H9 (cell line): ENCODE data around the gene BCL7C. TPM values are rescaled to one million over a fixed set of nuclear protein-coding genes. Genes with fewer than 3 reads are reported as not detected.

ENCODE experiments used
- DNase-seq: peaks from one replicate; pipeline ENCODE4 v3.0.0-alpha.2; 2017
- H2AFZ ChIP-seq: one replicate; pipeline ENCODE4 v1.6.1; 2013; ENCODE audit warnings: mild to moderate bottlenecking, low read length, control low read depth, moderate library complexity
- H2AK5ac ChIP-seq: 2 replicates; pipeline ENCODE4 v1.6.1; 2013; ENCODE audit warnings: low read length, control low read depth, mixed read lengths; ENCODE audit not compliant: insufficient read length
- H2BK120ac ChIP-seq: one replicate; pipeline ENCODE4 v1.6.1; 2013; ENCODE audit warnings: low read depth, mild to moderate bottlenecking, low read length, control low read depth, inconsistent platforms; ENCODE audit not compliant: poor library complexity, severe bottlenecking
- H2BK12ac ChIP-seq: 2 replicates; pipeline ENCODE4 v1.6.1; 2013; ENCODE audit warnings: low read length, control low read depth, mixed read lengths, low read depth; ENCODE audit not compliant: insufficient read length
- H2BK15ac ChIP-seq: 2 replicates; pipeline ENCODE4 v1.6.1; 2013; ENCODE audit warnings: low read depth, low read length, control low read depth
- H2BK20ac ChIP-seq: one replicate; pipeline ENCODE4 v1.6.1; 2013; ENCODE audit warnings: low read depth, mild to moderate bottlenecking, low read length, control low read depth, inconsistent platforms; ENCODE audit not compliant: poor library complexity, severe bottlenecking
- H2BK5ac ChIP-seq: 2 replicates; pipeline ENCODE4 v1.6.1; 2013; ENCODE audit warnings: low read length, control low read depth, mixed read lengths; ENCODE audit not compliant: insufficient read length
- H3K14ac ChIP-seq: 2 replicates; pipeline ENCODE4 v1.6.1; 2013; ENCODE audit warnings: low read length, control low read depth; ENCODE audit not compliant: insufficient read depth
- H3K18ac ChIP-seq: 2 replicates; pipeline ENCODE4 v1.6.1; 2013; ENCODE audit warnings: low read depth, mild to moderate bottlenecking, mixed read lengths, low read length, control low read depth; ENCODE audit not compliant: insufficient read length
- H3K23ac ChIP-seq: 2 replicates; pipeline ENCODE4 v1.6.1; 2013; ENCODE audit warnings: low read length, control low read depth, mixed read lengths, low read depth; ENCODE audit not compliant: insufficient read length
- H3K23me2 ChIP-seq: 2 replicates; pipeline ENCODE4 v1.6.1; 2013; ENCODE audit warnings: low read depth, mild to moderate bottlenecking, mixed read lengths, low read length, control low read depth; ENCODE audit not compliant: insufficient read length, poor library complexity, severe bottlenecking
- H3K27ac ChIP-seq: 2 replicates; pipeline ENCODE4 v1.5.1; 2013; ENCODE audit warnings: low read length, control low read depth, mixed read lengths, low read depth; ENCODE audit not compliant: insufficient read length
- H3K27me3 ChIP-seq: 2 replicates; pipeline ENCODE4 v1.6.1; 2013; ENCODE audit warnings: low read length, control low read depth, inconsistent platforms; ENCODE audit not compliant: insufficient read depth
- H3K4ac ChIP-seq: 2 replicates; pipeline ENCODE4 v1.6.1; 2013; ENCODE audit warnings: low read depth, mild to moderate bottlenecking, control low read depth, inconsistent platforms, low read length, moderate library complexity
- H3K4me1 ChIP-seq: 2 replicates; pipeline ENCODE4 v1.6.1; 2013; ENCODE audit warnings: low read length, control low read depth, inconsistent platforms; ENCODE audit not compliant: insufficient read depth
- H3K4me2 ChIP-seq: 2 replicates; pipeline ENCODE4 v1.6.1; 2013; ENCODE audit warnings: low read length, control low read depth, mixed read lengths; ENCODE audit not compliant: insufficient read length, insufficient read depth
- H3K56ac ChIP-seq: 2 replicates; pipeline ENCODE4 v1.6.1; 2013; ENCODE audit warnings: low read depth, mild to moderate bottlenecking, mixed read lengths, low read length, control low read depth; ENCODE audit not compliant: insufficient read length
- H3K79me1 ChIP-seq: 2 replicates; pipeline ENCODE4 v1.6.1; 2013; ENCODE audit warnings: low read depth, mild to moderate bottlenecking, moderate library complexity, low read length, control low read depth, inconsistent platforms; ENCODE audit not compliant: insufficient read depth, poor library complexity, severe bottlenecking
- H3K79me2 ChIP-seq: 2 replicates; pipeline ENCODE4 v1.6.1; 2013; ENCODE audit warnings: low read length, control low read depth, inconsistent platforms; ENCODE audit not compliant: insufficient read depth
- H3K9ac ChIP-seq: 2 replicates; pipeline ENCODE4 v1.6.1; 2013; ENCODE audit warnings: low read length, control low read depth, mixed read lengths; ENCODE audit not compliant: insufficient read length; ENCODE audit errors: extremely low read depth
- H3K9me3 ChIP-seq: one replicate; pipeline ENCODE4 v1.6.1; 2013; ENCODE audit warnings: low read depth, low read length, inconsistent platforms; ENCODE audit not compliant: control insufficient read depth
- H3T11ph ChIP-seq: one replicate; pipeline ENCODE4 v1.6.1; 2013; ENCODE audit warnings: mild to moderate bottlenecking, low read length, control low read depth, inconsistent platforms
- H4K20me1 ChIP-seq: one replicate; pipeline ENCODE4 v1.6.1; 2013; ENCODE audit not compliant: control insufficient read depth, insufficient read length, insufficient read depth
- H4K5ac ChIP-seq: 2 replicates; pipeline ENCODE4 v1.6.1; 2013; ENCODE audit warnings: low read depth, mild to moderate bottlenecking, mixed read lengths, low read length, control low read depth; ENCODE audit not compliant: insufficient read length
- H4K8ac ChIP-seq: replicated peaks from 2 replicates; pipeline ENCODE4 v1.6.1; 2013; ENCODE audit warnings: low read length, control low read depth, mixed read lengths, low read depth; ENCODE audit not compliant: insufficient read length
- H4K91ac ChIP-seq: 2 replicates; pipeline ENCODE4 v1.6.1; 2013; ENCODE audit warnings: low read depth, mild to moderate bottlenecking, moderate library complexity, mixed read lengths, low read length, control low read depth; ENCODE audit not compliant: insufficient read length
- H3K27ac Mint-ChIP-seq, 3 experiments: 2 replicates in 2 of 3; 3 replicates in 1 of 3; pipeline ENCODE4 v1.8.0; 2020 to 2021; ENCODE audit warnings: mixed read lengths in 3 of 3, mild to moderate bottlenecking in 1 of 3, moderate library complexity in 1 of 3
- H3K27me3 Mint-ChIP-seq: 2 replicates; pipeline ENCODE4 v1.8.0; 2021; ENCODE audit warnings: low read depth, mild to moderate bottlenecking, moderate library complexity, mixed read lengths
- H3K36me3 Mint-ChIP-seq, 3 experiments: 2 replicates in 2 of 3; 3 replicates in 1 of 3; pipeline ENCODE4 v1.8.0; 2020 to 2021; ENCODE audit warnings: low read depth in 3 of 3, mixed read lengths in 3 of 3; ENCODE audit not compliant: insufficient read depth in 1 of 3
- H3K4me1 Mint-ChIP-seq, 2 experiments: 2 replicates each; pipeline ENCODE4 v1.8.0; 2020; ENCODE audit warnings: mixed read lengths in 2 of 2
- H3K4me3 Mint-ChIP-seq, 2 experiments: 2 replicates in 1 of 2; 3 replicates in 1 of 2; pipeline ENCODE4 v1.8.0; 2020 to 2021; ENCODE audit warnings: mild to moderate bottlenecking in 2 of 2, mixed read lengths in 2 of 2, moderate library complexity in 1 of 2
- H3K9me3 Mint-ChIP-seq, 2 experiments: 2 replicates in 1 of 2; 3 replicates in 1 of 2; pipeline ENCODE4 v1.8.0; 2020; ENCODE audit warnings: mild to moderate bottlenecking in 2 of 2, mixed read lengths in 2 of 2, moderate library complexity in 1 of 2
- WGBS: extraction: QIAGEN DNeasy Blood & Tissue Kit; methylation state at CpG from one replicate; pipeline ENCODE4 v1.1.7; 2013; ENCODE audit warnings: missing lambda C conversion rate, low lambda C conversion rate, mixed read lengths; ENCODE audit not compliant: insufficient read length; ENCODE audit errors: extremely low coverage; 5-methylcytosine and 5-hydroxymethylcytosine counted together
- total RNA-seq: library from RNA; stranded (reverse); gene quantifications from 2 replicates; pipeline ENCODE4 v1.2.1, GENCODE V29; 2021
- TF ChIP-seq, protein P1 (sequence below): fragments of 200-600 bp; sonication (generic); conservative IDR thresholded peaks from 3 replicates; pipeline ENCODE4 v1.8.0; 2021; ENCODE audit warnings: antibody characterized with exemption, mild to moderate bottlenecking

BCL7C gene
- total RNA-seq, 1 experiment from 2014 or later = 18.3 TPM

DNA sequence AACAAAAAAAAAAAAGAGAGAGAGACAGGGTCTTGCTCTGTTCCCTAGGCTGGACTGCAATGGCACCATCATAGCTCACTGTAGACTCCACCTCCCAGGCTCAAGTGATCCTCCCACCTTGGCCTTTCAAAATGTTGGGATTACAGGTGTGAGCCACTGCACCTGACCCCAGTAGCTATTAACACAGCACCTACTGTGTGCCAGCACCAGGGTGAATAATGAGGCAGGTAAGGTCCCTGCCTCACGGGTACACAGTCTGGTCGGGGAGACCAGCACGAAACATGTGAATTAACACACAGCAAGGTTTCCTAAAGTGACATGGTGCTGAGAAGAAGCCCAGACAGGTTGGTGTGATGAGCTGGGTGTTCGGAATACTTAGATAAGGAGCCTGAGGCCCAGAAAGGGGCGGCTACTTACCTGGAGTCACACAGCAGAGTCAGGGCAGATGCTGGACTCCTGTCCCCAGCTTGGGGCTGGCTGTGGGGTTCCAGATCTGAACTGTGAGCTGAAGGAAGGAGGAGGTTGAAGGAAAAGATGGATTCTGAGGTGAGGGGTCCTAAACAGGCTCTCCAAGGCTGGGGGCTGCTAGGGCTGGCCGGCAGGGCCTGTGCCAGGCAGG, 19.0 kb upstream of the BCL7C start:
- no peaks in the 10 kb centered on the region for H3K27me3 ChIP-seq
- no peak overlapping the region for H2BK15ac ChIP-seq
- H3K4me1 Mint-ChIP-seq = peaks cover 13 to 28% of the 10 kb centered on the region in 2 experiments
- no CpG with 5 or more reads among the region's 6 CpGs for WGBS
- peaks cover 2% of the 10 kb centered on the region for H4K20me1 ChIP-seq
- H2BK5ac ChIP-seq = no peak overlapping the region
- H3K27ac Mint-ChIP-seq = no peak overlapping the region
- H3K79me1 ChIP-seq = no peaks in the 10 kb centered on the region
- no peaks in the 10 kb centered on the region for H3K23me2 ChIP-seq
- no peak overlapping the region for H2BK20ac ChIP-seq
- no peak overlapping the region for H3K18ac ChIP-seq
- H3K79me2 ChIP-seq = no peaks in the 10 kb centered on the region
- no peak overlapping the region for H4K91ac ChIP-seq
- no peak overlapping the region for H3T11ph ChIP-seq
- H3K27me3 Mint-ChIP-seq = peaks cover 6% of the 10 kb centered on the region
- no peak overlapping the region for H3K4ac ChIP-seq
- H3K4me3 Mint-ChIP-seq = no peak overlapping the region
- no peaks in the 10 kb centered on the region for H3K4me1 ChIP-seq
- no peak overlapping the region for H3K23ac ChIP-seq
- TF ChIP-seq, protein P1, sequence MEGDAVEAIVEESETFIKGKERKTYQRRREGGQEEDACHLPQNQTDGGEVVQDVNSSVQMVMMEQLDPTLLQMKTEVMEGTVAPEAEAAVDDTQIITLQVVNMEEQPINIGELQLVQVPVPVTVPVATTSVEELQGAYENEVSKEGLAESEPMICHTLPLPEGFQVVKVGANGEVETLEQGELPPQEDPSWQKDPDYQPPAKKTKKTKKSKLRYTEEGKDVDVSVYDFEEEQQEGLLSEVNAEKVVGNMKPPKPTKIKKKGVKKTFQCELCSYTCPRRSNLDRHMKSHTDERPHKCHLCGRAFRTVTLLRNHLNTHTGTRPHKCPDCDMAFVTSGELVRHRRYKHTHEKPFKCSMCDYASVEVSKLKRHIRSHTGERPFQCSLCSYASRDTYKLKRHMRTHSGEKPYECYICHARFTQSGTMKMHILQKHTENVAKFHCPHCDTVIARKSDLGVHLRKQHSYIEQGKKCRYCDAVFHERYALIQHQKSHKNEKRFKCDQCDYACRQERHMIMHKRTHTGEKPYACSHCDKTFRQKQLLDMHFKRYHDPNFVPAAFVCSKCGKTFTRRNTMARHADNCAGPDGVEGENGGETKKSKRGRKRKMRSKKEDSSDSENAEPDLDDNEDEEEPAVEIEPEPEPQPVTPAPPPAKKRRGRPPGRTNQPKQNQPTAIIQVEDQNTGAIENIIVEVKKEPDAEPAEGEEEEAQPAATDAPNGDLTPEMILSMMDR = no peak
- DNase-seq = no peak
- no peak overlapping the region for H3K4me2 ChIP-seq
- H3K9me3 ChIP-seq = no peaks in the 10 kb centered on the region
- no peak overlapping the region for H3K9ac ChIP-seq
- no peak overlapping the region for H2BK12ac ChIP-seq
- H3K27ac ChIP-seq = no peak overlapping the region
- H2BK120ac ChIP-seq = no peak overlapping the region
- H3K56ac ChIP-seq = no peak overlapping the region
- no peak overlapping the region for H2AFZ ChIP-seq
- no peaks in the 10 kb centered on the region for H3K9me3 Mint-ChIP-seq
- no peak overlapping the region for H4K8ac ChIP-seq
- no peak overlapping the region for H3K14ac ChIP-seq
- H3K36me3 Mint-ChIP-seq = no peaks in the 10 kb centered on the region
- H2AK5ac ChIP-seq = no peak overlapping the region
- no peak overlapping the region for H4K5ac ChIP-seq
